LNCAP (cell line): Measurements from ENCODE around the gene PRRT2.
A peak's percentile ranks its signal among the peaks of the same experiment; 100 is the strongest.

Experiments used
- TF ChIP-seq, protein P1 (sequence below): fragments of 450-650 bp; IDR thresholded peaks from 2 replicates; pipeline ENCODE4 v1.5.1; 2017; ENCODE audit warnings: mild to moderate bottlenecking

Gene PRRT2

GRCh38 chr16:29804455-29805231, 7.3 kb upstream of the PRRT2 start:
- TF ChIP-seq, protein P1, sequence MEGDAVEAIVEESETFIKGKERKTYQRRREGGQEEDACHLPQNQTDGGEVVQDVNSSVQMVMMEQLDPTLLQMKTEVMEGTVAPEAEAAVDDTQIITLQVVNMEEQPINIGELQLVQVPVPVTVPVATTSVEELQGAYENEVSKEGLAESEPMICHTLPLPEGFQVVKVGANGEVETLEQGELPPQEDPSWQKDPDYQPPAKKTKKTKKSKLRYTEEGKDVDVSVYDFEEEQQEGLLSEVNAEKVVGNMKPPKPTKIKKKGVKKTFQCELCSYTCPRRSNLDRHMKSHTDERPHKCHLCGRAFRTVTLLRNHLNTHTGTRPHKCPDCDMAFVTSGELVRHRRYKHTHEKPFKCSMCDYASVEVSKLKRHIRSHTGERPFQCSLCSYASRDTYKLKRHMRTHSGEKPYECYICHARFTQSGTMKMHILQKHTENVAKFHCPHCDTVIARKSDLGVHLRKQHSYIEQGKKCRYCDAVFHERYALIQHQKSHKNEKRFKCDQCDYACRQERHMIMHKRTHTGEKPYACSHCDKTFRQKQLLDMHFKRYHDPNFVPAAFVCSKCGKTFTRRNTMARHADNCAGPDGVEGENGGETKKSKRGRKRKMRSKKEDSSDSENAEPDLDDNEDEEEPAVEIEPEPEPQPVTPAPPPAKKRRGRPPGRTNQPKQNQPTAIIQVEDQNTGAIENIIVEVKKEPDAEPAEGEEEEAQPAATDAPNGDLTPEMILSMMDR = no peak

DNA sequence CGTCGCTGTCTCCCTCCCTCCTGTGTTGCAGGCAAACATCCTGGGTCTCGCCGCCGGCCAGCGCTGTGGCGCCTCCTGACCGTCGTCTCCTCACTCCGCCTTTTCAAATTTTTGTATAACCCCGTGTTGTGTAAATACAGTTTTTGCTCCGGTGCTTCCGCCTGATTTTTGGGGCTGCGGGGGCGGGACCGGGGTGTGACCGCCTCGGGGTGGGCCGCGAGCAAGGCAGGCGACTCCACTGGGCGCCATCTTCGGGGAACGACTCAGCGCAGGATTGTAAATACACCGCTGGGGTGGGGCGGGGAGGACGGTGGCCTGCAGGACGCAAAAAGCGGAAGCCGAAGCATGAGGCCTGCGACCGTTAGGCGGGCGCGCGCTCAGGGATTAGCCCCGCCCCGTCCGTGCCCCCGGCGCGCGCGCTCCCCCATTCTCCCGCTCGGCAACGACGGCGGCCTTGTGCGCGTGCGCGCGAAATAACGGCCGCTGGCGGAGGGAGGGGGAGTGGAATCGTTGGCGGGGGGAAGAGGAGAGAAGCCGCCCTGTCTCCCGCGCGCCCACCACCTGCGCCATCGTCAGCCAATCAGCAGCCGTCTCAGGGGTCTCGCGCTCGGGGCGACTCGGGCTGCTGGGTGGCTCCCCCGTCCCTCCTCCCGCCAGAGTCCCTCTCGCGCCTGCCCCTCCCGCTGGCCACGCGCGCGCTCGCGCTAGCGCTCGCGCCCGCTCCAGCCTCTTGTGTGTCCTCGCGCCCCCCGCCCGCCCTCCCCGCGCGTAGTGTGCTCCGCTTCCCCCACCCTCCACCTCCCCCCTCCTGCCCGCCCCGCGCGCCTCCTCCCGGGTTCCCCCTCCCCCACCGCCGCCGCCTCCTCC, 6.5 kb upstream of the PRRT2 start:
- TF ChIP-seq, protein P1 = no peak

- TF ChIP-seq, protein P1 = no peak
Observed at GRCh38 chr16:29806099-29806579, 5.9 kb upstream of the PRRT2 start, which contains the start of gene MAZ. TSS of gene MAZ (plus strand) at chr16:29806529. CDS start at chr16:29806702, 173 bp downstream.

DNA sequence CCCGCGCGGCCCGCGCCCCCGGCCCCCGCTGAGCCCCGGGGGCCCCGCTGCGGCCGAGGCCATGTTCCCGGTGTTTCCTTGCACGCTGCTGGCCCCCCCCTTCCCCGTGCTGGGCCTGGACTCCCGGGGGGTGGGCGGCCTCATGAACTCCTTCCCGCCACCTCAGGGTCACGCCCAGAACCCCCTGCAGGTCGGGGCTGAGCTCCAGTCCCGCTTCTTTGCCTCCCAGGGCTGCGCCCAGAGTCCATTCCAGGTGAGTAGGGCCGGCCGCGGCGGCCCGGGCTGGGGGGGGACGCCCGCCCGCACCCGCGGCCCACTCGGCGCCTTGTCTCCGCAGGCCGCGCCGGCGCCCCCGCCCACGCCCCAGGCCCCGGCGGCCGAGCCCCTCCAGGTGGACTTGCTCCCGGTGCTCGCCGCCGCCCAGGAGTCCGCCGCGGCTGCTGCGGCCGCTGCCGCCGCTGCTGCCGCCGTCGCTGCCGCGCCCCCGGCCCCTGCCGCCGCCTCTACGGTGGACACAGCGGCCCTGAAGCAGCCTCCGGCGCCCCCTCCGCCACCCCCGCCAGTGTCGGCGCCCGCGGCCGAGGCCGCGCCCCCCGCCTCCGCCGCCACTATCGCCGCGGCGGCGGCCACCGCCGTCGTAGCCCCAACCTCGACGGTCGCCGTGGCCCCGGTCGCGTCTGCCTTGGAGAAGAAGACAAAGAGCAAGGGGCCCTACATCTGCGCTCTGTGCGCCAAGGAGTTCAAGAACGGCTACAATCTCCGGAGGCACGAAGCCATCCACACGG, 5.2 kb upstream of the PRRT2 start:
- TF ChIP-seq, protein P1 = no peak

DNA sequence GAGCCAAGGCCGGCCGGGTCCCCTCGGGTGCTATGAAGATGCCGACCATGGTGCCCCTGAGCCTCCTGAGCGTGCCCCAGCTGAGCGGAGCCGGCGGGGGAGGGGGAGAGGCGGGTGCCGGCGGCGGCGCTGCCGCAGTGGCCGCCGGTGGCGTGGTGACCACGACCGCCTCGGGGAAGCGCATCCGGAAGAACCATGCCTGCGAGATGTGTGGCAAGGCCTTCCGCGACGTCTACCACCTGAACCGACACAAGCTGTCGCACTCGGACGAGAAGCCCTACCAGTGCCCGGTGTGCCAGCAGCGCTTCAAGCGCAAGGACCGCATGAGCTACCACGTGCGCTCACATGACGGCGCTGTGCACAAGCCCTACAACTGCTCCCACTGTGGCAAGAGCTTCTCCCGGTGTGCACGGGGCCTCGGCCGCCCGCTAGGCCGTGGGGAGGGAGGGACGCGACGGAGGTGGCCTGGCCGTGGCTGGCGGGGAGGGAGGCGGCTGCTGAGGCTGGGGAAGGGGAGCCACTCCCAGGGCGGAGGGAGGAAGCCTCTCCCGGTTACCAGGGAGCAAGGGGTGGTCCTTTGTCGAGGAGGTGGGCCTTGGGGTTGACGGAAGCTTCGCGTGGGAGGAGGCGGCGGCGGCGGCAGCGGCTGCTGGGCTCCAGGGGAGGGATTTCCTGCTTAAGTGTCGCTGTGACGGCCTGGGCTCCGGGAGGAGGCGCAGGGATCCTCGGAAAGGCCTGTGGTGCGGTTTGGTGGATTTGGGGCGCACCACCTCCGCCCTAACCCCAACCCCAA, 4.4 kb upstream of the PRRT2 start:
- TF ChIP-seq, protein P1 = peak; percentile 44

DNA sequence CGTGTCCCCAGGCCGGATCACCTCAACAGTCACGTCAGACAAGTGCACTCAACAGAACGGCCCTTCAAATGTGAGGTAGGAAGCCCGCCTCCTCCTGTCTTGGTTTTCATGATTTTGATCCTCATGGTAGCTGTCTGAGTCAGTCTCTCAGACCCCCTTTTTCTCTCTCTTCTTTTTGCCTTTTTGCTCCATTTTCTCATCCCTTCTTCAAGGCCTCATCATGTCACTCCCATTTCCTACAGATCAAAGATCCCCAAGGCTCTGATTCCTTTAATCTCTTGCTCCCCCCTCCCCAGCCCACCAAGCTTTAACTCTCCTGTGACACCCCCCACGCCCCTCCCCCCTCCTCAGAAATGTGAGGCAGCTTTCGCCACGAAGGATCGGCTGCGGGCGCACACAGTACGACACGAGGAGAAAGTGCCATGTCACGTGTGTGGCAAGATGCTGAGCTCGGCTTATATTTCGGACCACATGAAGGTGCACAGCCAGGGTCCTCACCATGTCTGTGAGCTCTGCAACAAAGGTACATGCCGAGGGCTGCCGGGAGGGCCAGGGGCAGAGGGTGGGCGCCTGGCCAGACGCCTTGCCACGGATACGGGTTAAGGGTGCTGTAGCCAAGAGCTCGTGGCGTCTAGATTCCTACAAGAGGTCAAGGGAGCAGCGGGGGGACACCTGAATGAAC, 3.6 kb upstream of the PRRT2 start:
- TF ChIP-seq, protein P1 = no peak
